Measurements from ENCODE around the gene CDKN2C.

CDKN2C gene

DNA sequence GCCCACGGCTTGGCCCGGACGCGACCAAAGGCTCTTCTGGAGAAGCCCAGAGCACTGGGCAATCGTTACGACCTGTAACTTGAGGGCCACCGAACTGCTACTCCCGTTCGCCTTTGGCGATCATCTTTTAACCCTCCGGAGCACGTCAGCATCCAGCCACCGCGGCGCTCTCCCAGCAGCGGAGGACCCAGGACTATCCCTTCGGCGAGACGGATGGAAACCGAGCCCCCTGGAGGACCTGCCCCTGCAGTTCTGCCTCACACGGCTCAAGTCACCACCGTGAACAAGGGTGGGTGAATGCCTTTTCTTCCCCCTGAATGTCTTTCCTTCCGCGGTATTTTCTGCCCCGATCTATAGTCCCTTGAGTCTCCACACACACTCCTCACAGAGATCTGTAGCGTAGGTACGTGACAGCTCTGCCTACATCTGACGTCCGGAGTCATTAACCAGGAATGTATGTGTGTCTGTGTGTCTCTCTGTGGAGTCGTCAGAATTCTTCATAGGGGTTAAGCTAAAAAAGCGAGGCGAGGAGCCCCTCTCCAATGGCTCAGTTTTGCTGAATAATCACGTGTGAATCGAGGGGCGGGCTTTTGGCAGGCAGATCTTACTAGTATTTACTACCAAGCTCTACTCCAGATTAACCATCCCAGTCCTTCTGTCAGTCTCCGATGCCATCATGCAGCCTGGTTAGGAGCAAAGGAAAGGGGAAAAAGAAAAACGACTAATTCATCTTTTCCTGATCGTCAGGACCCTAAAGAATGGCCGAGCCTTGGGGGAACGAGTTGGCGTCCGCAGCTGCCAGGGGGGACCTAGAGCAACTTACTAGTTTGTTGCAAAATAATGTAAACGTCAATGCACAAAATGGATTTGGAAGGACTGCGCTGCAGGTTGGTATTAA lies at the start of gene CDKN2C:
Gene CDKN2C, plus strand, starts transcription at position 635 of the 898 bp plus-strand sequence. Its CDS starts 124 bp downstream, at position 759.
- TF ChIP-seq, protein P1, sequence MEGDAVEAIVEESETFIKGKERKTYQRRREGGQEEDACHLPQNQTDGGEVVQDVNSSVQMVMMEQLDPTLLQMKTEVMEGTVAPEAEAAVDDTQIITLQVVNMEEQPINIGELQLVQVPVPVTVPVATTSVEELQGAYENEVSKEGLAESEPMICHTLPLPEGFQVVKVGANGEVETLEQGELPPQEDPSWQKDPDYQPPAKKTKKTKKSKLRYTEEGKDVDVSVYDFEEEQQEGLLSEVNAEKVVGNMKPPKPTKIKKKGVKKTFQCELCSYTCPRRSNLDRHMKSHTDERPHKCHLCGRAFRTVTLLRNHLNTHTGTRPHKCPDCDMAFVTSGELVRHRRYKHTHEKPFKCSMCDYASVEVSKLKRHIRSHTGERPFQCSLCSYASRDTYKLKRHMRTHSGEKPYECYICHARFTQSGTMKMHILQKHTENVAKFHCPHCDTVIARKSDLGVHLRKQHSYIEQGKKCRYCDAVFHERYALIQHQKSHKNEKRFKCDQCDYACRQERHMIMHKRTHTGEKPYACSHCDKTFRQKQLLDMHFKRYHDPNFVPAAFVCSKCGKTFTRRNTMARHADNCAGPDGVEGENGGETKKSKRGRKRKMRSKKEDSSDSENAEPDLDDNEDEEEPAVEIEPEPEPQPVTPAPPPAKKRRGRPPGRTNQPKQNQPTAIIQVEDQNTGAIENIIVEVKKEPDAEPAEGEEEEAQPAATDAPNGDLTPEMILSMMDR (IDR thresholded peaks at IDR 0.05; ENCODE audit: low read depth, low read length, missing control alignments): no peak
- peak; percentile 56 for DNase-seq (ENCODE audit: low read depth)
- H3K4me3 ChIP-seq (ENCODE audit: low read depth, low read length): peak within 1 kb of the TSS; percentile 92

DNA sequence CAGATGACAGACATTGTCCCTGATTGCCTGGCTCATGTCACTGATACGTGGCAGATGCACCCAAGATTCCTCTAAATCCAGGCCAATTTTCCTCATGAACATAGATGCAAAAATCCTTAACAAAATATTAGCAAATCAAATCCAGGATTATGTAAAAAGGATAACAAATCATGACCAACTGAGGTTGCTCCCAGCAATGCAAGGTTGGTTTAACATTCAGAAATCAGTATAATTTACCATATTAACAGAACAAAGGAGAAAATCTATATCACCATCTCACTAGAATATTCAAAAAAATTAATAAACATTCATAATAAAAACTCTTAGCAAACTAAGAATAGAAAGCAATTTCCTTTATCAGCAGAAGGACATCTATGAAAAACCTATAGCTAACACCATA lies 49.6 kb upstream of the CDKN2C start:
- TF ChIP-seq, protein P1 (IDR thresholded peaks at IDR 0.05; ENCODE audit: low read depth, low read length, missing control alignments): no peak
- DNase-seq (ENCODE audit: low read depth): no peak
- H3K4me3 ChIP-seq (ENCODE audit: low read depth, low read length): no peak overlapping the region

DNA sequence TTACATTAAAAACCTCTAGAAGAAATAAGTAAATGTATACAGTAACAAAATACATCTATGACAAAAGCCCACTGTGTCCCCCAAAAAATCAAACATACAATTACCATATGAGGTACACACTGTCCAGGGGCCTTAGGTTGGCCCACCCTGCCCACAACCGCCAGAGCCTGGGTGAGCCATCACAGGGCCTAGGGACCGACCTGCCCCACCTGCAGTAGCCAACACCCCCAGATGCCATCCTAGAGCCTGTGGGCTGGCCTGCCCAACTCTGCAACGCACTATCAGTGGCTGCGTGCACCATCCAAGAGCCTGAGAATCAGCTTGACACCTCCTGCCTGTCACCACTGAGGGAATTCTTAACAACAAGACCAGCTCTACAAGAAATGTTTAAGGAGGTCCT lies 49.0 kb upstream of the CDKN2C start:
- DNase-seq (ENCODE audit: low read depth): no peak
- TF ChIP-seq, protein P1 (IDR thresholded peaks at IDR 0.05; ENCODE audit: low read depth, low read length, missing control alignments): no peak

DNA sequence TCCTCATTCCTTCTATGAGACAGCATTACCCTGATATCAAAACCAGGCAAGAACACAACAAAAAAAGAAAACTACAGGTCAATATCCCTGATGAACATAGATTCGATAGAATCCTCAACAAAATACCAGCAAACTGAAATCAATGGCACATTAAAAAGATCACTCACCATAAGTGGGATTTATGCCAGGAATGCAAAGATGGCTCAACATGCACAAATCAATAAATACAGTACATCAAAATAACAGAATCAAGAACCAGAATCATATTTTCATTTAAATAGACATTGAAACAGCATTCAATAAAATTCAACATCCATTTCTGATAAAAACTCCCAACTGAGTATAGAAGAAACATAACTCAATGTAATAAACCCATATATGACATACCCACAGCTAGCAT lies 46.5 kb upstream of the CDKN2C start:
- no peak overlapping the region for H3K4me3 ChIP-seq (ENCODE audit: low read depth, low read length)
- DNase-seq (ENCODE audit: low read depth): no peak
- TF ChIP-seq, protein P1 (IDR thresholded peaks at IDR 0.05; ENCODE audit: low read depth, low read length, missing control alignments): no peak

More for the DNA sequence above, 49.0 kb upstream of the CDKN2C start:
- no peak overlapping the region for H3K4me3 ChIP-seq (ENCODE audit: low read depth, low read length)

DNA sequence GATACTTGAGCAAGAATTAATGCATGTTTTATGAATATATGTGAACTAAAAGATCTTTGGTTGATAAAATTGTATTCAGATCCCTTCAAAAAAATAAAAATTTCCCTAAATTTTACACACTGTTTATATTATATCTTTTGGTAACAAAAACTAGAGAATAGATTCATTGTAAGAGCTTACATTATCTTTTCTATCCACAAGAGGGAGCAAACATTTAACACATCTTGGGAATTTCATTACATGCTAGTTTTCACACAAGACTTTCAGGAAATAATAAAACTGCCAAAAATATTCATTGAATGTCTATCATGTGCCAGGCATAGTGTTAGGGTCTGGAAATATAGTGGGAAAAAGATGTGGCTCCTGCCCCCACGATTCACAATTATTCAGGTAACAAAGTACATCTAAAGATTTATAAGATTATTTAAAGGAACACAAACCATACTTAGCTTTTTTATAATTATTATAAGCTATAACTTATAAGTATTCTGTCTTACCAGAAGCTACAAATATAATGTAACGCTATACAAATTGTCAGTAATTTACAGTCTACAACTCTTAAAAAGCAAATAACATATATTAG lies 40.6 kb upstream of the CDKN2C start:
- DNase-seq (ENCODE audit: low read depth): no peak
- TF ChIP-seq, protein P1 (IDR thresholded peaks at IDR 0.05; ENCODE audit: low read depth, low read length, missing control alignments): peak; percentile 29

DNA sequence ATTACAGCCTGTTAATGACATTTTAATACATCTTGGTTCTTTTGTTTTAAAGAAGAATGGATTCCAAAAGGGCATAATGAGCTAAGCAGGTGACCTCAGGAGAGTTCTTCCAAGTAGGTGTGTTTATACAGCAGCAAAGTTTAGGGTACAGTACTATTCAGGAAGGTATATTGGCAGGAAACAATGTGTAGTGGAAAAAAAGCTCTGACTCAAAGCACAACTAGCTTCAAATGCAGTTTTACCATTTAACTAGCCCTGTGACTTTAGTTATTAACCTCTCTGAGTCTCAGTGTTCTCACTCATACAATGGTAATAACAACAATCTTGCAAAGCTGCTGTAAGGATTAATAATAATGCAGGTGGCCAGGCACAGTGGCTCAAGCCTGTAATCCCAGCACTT lies 39.9 kb upstream of the CDKN2C start:
- peak; percentile 29 for DNase-seq (ENCODE audit: low read depth)
- TF ChIP-seq, protein P1 (IDR thresholded peaks at IDR 0.05; ENCODE audit: low read depth, low read length, missing control alignments): no peak

More for the DNA sequence above, 40.6 kb upstream of the CDKN2C start:
- H3K4me3 ChIP-seq (ENCODE audit: low read depth, low read length): no peak overlapping the region

More for the DNA sequence above, 39.9 kb upstream of the CDKN2C start:
- no peak overlapping the region; the same call in 1 of the 2 replicates for H3K4me3 ChIP-seq (ENCODE audit: low read depth, low read length)

All from GM12864 (cell line).